WTC11 (cell line): ENCODE data around the gene TBC1D14. TPM values are rescaled to one million over a fixed set of nuclear protein-coding genes. Genes with fewer than 3 reads are reported as not detected.
A peak's percentile ranks its signal among the peaks of the same experiment; 100 is the strongest.

Source experiments
- ATAC-seq: fragments of 200-7000 bp; cut with Tn5 transposase; 2 replicates; pipeline ENCODE4 v1.10.0; 2021; ENCODE audit warnings: mild to moderate bottlenecking, moderate library complexity
- Bru-seq: library from RNA; stranded (reverse); fragments of 400-500 nt; gene quantifications from one replicate; lab custom pipeline; 2021; lab: Mats Ljungman, UMichigan
- CTCF ChIA-PET: fragments of 300-600 bp; sonication (Branson Sonifier 250); formaldehyde crosslinking; loops from one replicate; lab custom pipeline; 2021; ENCODE audit warnings: antibody characterized with exemption; lab: Charles Lee
- POLR2A ChIA-PET: fragments of 350-600 bp; sonication (Branson Sonifier 250); formaldehyde crosslinking; loops from one replicate; lab custom pipeline; 2021; ENCODE audit warnings: antibody characterized with exemption; lab: Charles Lee
- DNase-seq: peaks from one replicate; pipeline ENCODE4 v3.0.0; 2021; ENCODE audit warnings: low spot score
- H3K27ac Mint-ChIP-seq: 2 replicates; pipeline ENCODE4 v1.8.0; 2021; ENCODE audit warnings: mixed read lengths
- H3K27me3 Mint-ChIP-seq: 2 replicates; pipeline ENCODE4 v1.8.0; 2021; ENCODE audit warnings: low read depth, mild to moderate bottlenecking, moderate library complexity, mixed read lengths
- H3K36me3 Mint-ChIP-seq: 2 replicates; pipeline ENCODE4 v1.8.0; 2021; ENCODE audit warnings: mixed read lengths
- H3K4me1 Mint-ChIP-seq: 2 replicates; pipeline ENCODE4 v1.8.0; 2022; ENCODE audit warnings: mixed read lengths
- H3K4me3 Mint-ChIP-seq: 2 replicates; pipeline ENCODE4 v1.8.0; 2021; ENCODE audit warnings: mild to moderate bottlenecking, moderate library complexity, mixed read lengths
- H3K9me3 Mint-ChIP-seq: 2 replicates; pipeline ENCODE4 v1.8.0; 2021; ENCODE audit warnings: mixed read lengths
- ATF1 ChIP-seq: sonication (generic); formaldehyde crosslinking; IDR thresholded peaks from 2 replicates; pipeline ENCODE4 v1.8.1; 2023; ENCODE audit warnings: mild to moderate bottlenecking, moderate library complexity, missing genetic modification reagents
- CBFB ChIP-seq: sonication (generic); formaldehyde crosslinking; IDR thresholded peaks from 2 replicates; pipeline ENCODE4 v1.8.1; 2022; ENCODE audit warnings: mild to moderate bottlenecking, low read depth, missing genetic modification reagents
- ETV6 ChIP-seq: sonication (generic); formaldehyde crosslinking; IDR thresholded peaks from 2 replicates; pipeline ENCODE4 v1.8.1; 2022; ENCODE audit warnings: mild to moderate bottlenecking, missing genetic modification reagents
- FOXK1 ChIP-seq: sonication (generic); formaldehyde crosslinking; IDR thresholded peaks from 2 replicates; pipeline ENCODE4 v1.8.0; 2022; ENCODE audit warnings: mild to moderate bottlenecking, moderate library complexity, missing genetic modification reagents
- HMGA2 ChIP-seq: fragments of 250-450 bp; sonication (Bioruptor Pico); IDR thresholded peaks from 2 replicates; pipeline ENCODE4 v1.4.0; 2021; ENCODE audit warnings: mild to moderate bottlenecking, moderate library complexity
- IRF2 ChIP-seq: sonication (generic); formaldehyde crosslinking; IDR thresholded peaks from 2 replicates; pipeline ENCODE4 v1.8.0; 2022; ENCODE audit warnings: low read depth, missing genetic modification reagents, borderline replicate concordance
- JAZF1 ChIP-seq: fragments of 250-450 bp; sonication (Bioruptor Pico); IDR thresholded peaks from 2 replicates; pipeline ENCODE4 v1.9.0; 2021; ENCODE audit warnings: moderate library complexity, mild to moderate bottlenecking, inconsistent platforms
- OVOL2 ChIP-seq: fragments of 250-450 bp; sonication (Bioruptor Pico); IDR thresholded peaks from 2 replicates; pipeline ENCODE4 v1.9.0; 2021; ENCODE audit warnings: mild to moderate bottlenecking, borderline replicate concordance
- SOX15 ChIP-seq: fragments of 250-450 bp; sonication (Bioruptor Pico); IDR thresholded peaks from 2 replicates; pipeline ENCODE4 v1.9.0; 2021; ENCODE audit warnings: mild to moderate bottlenecking
- SP1 ChIP-seq: sonication (generic); formaldehyde crosslinking; conservative IDR thresholded peaks from 2 replicates; pipeline ENCODE4 v1.8.1; 2022; ENCODE audit warnings: missing genetic modification reagents
- ZNF671 ChIP-seq: fragments of 250-450 bp; sonication (Bioruptor Pico); IDR thresholded peaks from 2 replicates; pipeline ENCODE4 v1.8.0; 2021; ENCODE audit warnings: mild to moderate bottlenecking
- long read RNA-seq, 3 experiments: library from RNA in 1 of 3; library from capped mRNA in 1 of 3; library from polyadenylated mRNA in 1 of 3; unstranded in 2 of 3; stranded (forward) in 1 of 3; transcript quantifications; one replicate each; pipeline ENCODE4 v2.0.0, GENCODE V29; 2021
- total RNA-seq: library from RNA; stranded (reverse); gene quantifications from 3 replicates; pipeline ENCODE4 v1.2.3, GENCODE V29; 2021
- TF ChIP-seq, protein P1 (sequence below): sonication (generic); formaldehyde crosslinking; IDR thresholded peaks from 2 replicates; pipeline ENCODE4 v1.8.1; 2022; ENCODE audit warnings: mild to moderate bottlenecking, moderate library complexity, missing genetic modification reagents
- TF ChIP-seq, protein P2 (sequence below): sonication (generic); formaldehyde crosslinking; IDR thresholded peaks from 2 replicates; pipeline ENCODE4 v1.8.0; 2023; ENCODE audit warnings: mild to moderate bottlenecking, missing genetic modification reagents
- TF ChIP-seq, protein P3 (sequence below): sonication (generic); formaldehyde crosslinking; IDR thresholded peaks from 2 replicates; pipeline ENCODE4 v1.8.1; 2023; ENCODE audit warnings: mild to moderate bottlenecking, missing genetic modification reagents, borderline replicate concordance
- TF ChIP-seq, protein P4 (sequence below): fragments of 250-450 bp; sonication (Bioruptor Pico); conservative IDR thresholded peaks from 2 replicates; pipeline ENCODE4 v1.9.0; 2021; ENCODE audit warnings: mild to moderate bottlenecking
- TF ChIP-seq, protein P5 (sequence below): fragments of 250-450 bp; sonication (Bioruptor Pico); IDR thresholded peaks from 2 replicates; pipeline ENCODE4 v1.9.0; 2021; ENCODE audit warnings: moderate library complexity, mild to moderate bottlenecking, inconsistent platforms, borderline replicate concordance
- TF ChIP-seq, protein P6 (sequence below): fragments of 200-600 bp; IDR thresholded peaks from 2 replicates; pipeline ENCODE4 v1.8.0; 2022; ENCODE audit warnings: antibody characterized with exemption
- TF ChIP-seq, protein P7 (sequence below): sonication (generic); formaldehyde crosslinking; IDR thresholded peaks from 2 replicates; pipeline ENCODE4 v1.8.1; 2022; ENCODE audit warnings: mild to moderate bottlenecking, missing genetic modification reagents, moderate library complexity, borderline replicate concordance

TBC1D14 gene, protein sequence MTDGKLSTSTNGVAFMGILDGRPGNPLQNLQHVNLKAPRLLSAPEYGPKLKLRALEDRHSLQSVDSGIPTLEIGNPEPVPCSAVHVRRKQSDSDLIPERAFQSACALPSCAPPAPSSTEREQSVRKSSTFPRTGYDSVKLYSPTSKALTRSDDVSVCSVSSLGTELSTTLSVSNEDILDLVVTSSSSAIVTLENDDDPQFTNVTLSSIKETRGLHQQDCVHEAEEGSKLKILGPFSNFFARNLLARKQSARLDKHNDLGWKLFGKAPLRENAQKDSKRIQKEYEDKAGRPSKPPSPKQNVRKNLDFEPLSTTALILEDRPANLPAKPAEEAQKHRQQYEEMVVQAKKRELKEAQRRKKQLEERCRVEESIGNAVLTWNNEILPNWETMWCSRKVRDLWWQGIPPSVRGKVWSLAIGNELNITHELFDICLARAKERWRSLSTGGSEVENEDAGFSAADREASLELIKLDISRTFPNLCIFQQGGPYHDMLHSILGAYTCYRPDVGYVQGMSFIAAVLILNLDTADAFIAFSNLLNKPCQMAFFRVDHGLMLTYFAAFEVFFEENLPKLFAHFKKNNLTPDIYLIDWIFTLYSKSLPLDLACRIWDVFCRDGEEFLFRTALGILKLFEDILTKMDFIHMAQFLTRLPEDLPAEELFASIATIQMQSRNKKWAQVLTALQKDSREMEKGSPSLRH
- total RNA-seq (42.4 to 45.1 TPM (median 43.4 TPM) in 3 replicates), Bru-seq, nascent RNA (percentile 66 among the genes with signal in this experiment)
- long read RNA-seq, experiment 1, full-length matches to known transcripts, result 172 of 263 reads
- long read RNA-seq, experiment 1, partial matches to known transcripts, result 48 of 263 reads
- long read RNA-seq, experiment 1, other reads (novel, unspliced or antisense), result 43 of 263 reads
- long read RNA-seq, experiment 2, full-length matches to known transcripts, result 22 of 66 reads
- long read RNA-seq, experiment 2, partial matches to known transcripts, result 36 of 66 reads
- long read RNA-seq, experiment 2, other reads (novel, unspliced or antisense), result 8 of 66 reads
- long read RNA-seq, experiment 3, partial matches to known transcripts, result 1 of 4 reads
- long read RNA-seq, experiment 3, other reads (novel, unspliced or antisense), result 3 of 4 reads

DNA sequence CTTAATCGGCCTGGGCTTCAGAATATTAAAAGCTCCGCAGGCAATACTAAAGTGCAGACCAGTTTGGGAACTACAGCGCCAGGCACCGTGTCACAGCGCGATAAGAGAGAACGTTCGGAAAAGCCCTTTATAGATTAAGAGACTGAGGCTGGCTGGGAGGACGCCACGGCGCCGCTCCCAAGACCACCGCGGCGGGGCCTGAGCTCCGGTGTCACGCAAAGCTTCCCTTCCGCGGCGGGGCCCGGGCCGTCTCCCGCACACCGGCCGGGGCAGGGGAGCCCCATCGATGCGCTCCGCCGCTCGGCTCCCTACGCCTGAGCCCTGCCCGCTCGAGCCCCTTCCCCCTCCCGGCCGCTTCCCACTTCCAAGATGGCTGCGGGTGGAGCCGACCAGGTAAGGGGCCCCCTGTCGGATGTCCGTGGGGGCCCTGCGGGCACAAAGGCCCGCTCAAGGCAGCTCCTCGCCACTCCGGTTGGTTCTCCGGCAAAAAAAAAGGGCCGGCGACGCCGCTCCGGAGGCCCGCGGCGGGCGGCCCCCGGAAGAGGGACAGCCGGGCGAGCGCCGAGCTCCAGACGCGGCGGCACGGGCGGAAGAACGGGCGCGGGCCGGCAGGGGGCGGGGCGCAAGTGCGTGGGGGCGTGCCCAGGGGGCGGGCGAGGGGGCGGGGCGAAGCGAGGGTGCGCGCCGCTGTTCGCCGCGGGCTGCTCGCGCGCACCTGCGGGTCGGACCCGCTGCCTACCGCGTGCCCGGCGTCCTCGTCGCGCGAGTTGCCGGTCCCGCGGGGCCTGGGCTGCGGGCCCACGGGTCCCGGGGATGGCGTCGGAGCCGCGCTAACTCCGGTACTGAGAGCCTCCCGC is at the start of gene TBC1D14:
Gene TBC1D14 (plus strand): TSS at position 714 of the 857 bp plus-strand sequence. CDS start 13,564 bp downstream, outside the sequence.
- no peaks in the 10 kb centered on the region for H3K36me3 Mint-ChIP-seq
- ATAC-seq, result peak; percentile 83
- POLR2A ChIA-PET, result interaction anchor here (0.6 to 1.6 kb wide), 7 partner anchors 9 to 159 kb away, joined by 3 to 6 read pairs (median 4); partner anchors contain the start of genes GRPEL1 and TADA2B
- H3K9me3 Mint-ChIP-seq, result no peaks in the 10 kb centered on the region
- CTCF ChIA-PET, result interaction anchor here (0.6 to 7.4 kb wide), 24 partner anchors 8 to 767 kb away, joined by 3 to 83 read pairs (median 4); partner anchors contain the start of genes GRPEL1 and TADA2B
- H3K4me3 Mint-ChIP-seq, result peak within 1 kb of the TSS; percentile 95
- DNase-seq, result peak; percentile 85
- H3K4me1 Mint-ChIP-seq, result peaks cover 33% of the 10 kb centered on the region
- H3K27me3 Mint-ChIP-seq, result peaks cover 12% of the 10 kb centered on the region
- peak within 1 kb of the TSS; percentile 69 for H3K27ac Mint-ChIP-seq
- TF ChIP-seq SOX15 (CRISPR knock-in tag) (no peak), IRF2 (CRISPR knock-in tag) (no peak), SP1 (CRISPR knock-in tag) (peak; percentile 82), ATF1 (no peak), JAZF1 (CRISPR knock-in tag) (no peak), FOXK1 (CRISPR knock-in tag) (no peak), ETV6 (0 out of 2 replicates have a peak, but pooled peaks have one; percentile 19), ZNF671 (no peak), HMGA2 (CRISPR knock-in tag) (no peak), OVOL2 (CRISPR knock-in tag) (no peak), CBFB (CRISPR knock-in tag) (no peak)
- TF ChIP-seq, protein P1, sequence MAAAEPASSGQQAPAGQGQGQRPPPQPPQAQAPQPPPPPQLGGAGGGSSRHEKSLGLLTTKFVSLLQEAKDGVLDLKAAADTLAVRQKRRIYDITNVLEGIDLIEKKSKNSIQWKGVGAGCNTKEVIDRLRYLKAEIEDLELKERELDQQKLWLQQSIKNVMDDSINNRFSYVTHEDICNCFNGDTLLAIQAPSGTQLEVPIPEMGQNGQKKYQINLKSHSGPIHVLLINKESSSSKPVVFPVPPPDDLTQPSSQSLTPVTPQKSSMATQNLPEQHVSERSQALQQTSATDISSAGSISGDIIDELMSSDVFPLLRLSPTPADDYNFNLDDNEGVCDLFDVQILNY (CRISPR knock-in tag), result 0 out of 2 replicates have a peak, but pooled peaks have one; percentile 46
- TF ChIP-seq, protein P2, sequence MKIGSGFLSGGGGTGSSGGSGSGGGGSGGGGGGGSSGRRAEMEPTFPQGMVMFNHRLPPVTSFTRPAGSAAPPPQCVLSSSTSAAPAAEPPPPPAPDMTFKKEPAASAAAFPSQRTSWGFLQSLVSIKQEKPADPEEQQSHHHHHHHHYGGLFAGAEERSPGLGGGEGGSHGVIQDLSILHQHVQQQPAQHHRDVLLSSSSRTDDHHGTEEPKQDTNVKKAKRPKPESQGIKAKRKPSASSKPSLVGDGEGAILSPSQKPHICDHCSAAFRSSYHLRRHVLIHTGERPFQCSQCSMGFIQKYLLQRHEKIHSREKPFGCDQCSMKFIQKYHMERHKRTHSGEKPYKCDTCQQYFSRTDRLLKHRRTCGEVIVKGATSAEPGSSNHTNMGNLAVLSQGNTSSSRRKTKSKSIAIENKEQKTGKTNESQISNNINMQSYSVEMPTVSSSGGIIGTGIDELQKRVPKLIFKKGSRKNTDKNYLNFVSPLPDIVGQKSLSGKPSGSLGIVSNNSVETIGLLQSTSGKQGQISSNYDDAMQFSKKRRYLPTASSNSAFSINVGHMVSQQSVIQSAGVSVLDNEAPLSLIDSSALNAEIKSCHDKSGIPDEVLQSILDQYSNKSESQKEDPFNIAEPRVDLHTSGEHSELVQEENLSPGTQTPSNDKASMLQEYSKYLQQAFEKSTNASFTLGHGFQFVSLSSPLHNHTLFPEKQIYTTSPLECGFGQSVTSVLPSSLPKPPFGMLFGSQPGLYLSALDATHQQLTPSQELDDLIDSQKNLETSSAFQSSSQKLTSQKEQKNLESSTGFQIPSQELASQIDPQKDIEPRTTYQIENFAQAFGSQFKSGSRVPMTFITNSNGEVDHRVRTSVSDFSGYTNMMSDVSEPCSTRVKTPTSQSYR (CRISPR knock-in tag), result no peak
- TF ChIP-seq, protein P3, sequence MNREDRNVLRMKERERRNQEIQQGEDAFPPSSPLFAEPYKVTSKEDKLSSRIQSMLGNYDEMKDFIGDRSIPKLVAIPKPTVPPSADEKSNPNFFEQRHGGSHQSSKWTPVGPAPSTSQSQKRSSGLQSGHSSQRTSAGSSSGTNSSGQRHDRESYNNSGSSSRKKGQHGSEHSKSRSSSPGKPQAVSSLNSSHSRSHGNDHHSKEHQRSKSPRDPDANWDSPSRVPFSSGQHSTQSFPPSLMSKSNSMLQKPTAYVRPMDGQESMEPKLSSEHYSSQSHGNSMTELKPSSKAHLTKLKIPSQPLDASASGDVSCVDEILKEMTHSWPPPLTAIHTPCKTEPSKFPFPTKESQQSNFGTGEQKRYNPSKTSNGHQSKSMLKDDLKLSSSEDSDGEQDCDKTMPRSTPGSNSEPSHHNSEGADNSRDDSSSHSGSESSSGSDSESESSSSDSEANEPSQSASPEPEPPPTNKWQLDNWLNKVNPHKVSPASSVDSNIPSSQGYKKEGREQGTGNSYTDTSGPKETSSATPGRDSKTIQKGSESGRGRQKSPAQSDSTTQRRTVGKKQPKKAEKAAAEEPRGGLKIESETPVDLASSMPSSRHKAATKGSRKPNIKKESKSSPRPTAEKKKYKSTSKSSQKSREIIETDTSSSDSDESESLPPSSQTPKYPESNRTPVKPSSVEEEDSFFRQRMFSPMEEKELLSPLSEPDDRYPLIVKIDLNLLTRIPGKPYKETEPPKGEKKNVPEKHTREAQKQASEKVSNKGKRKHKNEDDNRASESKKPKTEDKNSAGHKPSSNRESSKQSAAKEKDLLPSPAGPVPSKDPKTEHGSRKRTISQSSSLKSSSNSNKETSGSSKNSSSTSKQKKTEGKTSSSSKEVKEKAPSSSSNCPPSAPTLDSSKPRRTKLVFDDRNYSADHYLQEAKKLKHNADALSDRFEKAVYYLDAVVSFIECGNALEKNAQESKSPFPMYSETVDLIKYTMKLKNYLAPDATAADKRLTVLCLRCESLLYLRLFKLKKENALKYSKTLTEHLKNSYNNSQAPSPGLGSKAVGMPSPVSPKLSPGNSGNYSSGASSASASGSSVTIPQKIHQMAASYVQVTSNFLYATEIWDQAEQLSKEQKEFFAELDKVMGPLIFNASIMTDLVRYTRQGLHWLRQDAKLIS (CRISPR knock-in tag), result no peak
- TF ChIP-seq, protein P4, sequence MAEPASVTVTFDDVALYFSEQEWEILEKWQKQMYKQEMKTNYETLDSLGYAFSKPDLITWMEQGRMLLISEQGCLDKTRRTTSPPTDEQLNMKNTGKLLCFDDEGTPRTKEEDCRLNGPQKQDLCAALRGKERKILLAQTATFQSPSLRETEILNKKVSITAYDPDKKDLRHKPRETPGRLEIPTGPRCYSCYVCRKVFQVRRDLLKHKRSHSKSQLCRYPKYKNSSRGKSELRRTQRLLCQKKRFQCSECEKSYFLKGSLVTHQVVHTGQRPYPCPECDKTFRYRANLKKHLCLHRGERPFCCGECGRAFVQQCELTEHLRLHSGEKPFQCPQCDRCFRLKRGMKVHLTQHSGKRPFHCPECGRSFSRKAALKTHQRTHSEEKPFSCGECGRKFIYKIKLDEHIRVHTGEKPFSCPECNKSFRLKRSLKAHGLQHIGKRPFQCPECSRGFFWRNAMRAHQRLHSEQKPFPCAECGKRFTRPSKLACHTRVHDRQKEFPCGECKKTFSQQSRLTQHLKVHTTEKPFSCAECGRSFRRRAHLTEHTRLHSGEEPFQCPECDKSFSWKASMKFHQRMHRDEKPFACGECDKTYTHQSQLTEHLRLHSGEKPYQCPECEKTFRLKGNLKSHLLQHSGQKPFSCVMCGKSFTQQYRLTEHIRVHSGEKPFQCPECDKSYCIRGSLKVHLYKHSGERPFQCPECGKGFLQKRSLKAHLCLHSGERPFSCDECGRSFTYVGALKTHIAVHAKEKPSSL (CRISPR knock-in tag), result no peak
- TF ChIP-seq, protein P5, sequence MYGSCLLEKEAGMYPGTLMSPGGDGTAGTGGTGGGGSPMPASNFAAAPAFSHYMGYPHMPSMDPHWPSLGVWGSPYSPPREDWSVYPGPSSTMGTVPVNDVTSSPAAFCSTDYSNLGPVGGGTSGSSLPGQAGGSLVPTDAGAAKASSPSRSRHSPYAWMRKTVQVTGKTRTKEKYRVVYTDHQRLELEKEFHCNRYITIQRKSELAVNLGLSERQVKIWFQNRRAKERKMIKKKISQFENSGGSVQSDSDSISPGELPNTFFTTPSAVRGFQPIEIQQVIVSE (CRISPR knock-in tag), result no peak
- TF ChIP-seq, protein P6, sequence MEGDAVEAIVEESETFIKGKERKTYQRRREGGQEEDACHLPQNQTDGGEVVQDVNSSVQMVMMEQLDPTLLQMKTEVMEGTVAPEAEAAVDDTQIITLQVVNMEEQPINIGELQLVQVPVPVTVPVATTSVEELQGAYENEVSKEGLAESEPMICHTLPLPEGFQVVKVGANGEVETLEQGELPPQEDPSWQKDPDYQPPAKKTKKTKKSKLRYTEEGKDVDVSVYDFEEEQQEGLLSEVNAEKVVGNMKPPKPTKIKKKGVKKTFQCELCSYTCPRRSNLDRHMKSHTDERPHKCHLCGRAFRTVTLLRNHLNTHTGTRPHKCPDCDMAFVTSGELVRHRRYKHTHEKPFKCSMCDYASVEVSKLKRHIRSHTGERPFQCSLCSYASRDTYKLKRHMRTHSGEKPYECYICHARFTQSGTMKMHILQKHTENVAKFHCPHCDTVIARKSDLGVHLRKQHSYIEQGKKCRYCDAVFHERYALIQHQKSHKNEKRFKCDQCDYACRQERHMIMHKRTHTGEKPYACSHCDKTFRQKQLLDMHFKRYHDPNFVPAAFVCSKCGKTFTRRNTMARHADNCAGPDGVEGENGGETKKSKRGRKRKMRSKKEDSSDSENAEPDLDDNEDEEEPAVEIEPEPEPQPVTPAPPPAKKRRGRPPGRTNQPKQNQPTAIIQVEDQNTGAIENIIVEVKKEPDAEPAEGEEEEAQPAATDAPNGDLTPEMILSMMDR, result no peak
- TF ChIP-seq, protein P7, sequence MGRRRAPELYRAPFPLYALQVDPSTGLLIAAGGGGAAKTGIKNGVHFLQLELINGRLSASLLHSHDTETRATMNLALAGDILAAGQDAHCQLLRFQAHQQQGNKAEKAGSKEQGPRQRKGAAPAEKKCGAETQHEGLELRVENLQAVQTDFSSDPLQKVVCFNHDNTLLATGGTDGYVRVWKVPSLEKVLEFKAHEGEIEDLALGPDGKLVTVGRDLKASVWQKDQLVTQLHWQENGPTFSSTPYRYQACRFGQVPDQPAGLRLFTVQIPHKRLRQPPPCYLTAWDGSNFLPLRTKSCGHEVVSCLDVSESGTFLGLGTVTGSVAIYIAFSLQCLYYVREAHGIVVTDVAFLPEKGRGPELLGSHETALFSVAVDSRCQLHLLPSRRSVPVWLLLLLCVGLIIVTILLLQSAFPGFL (CRISPR knock-in tag), result no peak
